ENCODE data around the gene TUNAR.

Gene TUNAR

DNA sequence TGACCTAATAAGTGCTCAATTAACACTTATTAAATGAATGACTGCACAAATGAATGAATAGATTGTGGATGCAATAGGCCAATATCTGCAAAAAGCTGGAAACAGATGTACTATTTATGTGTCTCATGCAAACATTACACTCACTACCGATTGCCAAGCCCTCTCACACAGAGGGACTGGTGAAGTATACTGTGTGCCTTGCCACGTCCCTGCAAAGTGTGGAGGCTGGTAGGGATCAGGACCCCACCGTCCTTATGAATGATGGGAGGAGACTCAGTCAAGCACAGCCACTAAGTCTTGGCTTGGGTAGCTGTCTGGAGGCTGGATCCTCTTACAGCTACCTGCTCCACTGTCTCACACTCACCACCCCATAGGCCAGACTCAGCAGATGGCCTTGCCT, 3.9 kb upstream of the TUNAR start:
- no peak for DNase-seq (ENCODE audit: low spot score)

DNA sequence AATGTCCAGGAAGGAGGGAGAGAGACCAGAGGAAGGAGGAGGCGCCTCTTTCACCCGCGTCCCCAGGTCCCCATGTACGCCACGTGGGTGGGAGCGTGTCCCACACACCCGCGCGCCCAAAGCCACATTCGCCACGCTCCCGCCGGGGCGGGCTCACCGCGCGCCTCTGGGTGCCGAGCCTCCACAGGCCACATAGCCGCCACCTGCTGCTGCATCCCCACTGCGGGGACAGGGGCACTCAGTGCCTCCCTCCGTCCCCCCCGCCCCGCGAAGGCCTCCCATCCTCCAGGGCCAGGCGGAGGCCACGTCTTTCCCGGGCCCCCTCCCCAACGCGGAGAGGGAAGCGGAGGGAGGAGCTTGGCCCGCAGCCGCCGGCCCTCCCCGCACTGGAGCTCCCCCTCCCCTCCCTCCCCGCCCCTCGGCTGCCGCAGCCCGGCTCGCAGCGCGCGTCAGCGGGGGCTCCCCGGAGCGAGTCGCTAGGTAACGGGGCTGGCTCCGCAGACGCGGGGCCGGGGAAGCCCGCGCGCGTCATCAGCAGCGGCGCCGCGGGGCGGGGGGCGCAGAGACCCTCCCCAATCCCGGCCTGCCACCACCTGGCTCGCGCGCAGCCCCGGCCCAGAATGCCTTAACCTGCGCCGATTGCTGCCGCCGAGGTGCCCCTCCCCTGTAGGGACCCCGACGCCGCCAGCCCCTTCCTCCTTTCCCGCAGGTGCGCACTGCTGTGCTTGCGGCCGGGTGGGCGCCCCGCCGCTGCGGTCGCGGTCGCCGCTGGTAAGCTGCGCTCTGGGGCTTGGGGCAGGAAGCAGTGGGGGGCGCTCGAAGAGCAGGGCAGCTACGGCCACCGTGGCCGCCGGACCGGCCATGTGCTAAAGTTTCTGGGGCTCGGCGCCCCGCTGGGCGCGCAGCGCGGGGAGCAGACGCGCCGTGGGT, 536 bp upstream of the TUNAR start:
- peak; percentile 15 for DNase-seq (ENCODE audit: low spot score)

DNA sequence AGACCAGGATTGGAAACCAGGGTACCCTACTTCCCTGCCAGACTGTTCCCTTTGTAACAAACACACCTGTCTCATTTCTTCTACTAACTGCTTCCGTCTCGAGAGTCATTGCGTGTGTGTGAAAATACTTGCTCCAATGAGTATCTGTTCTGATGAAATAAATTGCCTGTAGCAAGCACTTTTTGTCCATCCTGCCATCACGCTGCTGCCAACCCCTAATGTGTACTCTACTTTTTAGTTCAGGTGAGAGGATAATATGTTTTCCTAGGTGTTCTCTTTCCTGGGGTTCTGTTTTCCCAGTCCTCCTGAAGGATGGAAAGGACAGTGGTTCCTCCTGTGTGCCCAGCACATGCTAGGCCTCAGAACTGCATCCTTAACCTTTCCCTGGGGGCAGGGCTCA, 1.0 kb downstream of the TUNAR start:
- no peak for DNase-seq (ENCODE audit: low spot score)

DNA sequence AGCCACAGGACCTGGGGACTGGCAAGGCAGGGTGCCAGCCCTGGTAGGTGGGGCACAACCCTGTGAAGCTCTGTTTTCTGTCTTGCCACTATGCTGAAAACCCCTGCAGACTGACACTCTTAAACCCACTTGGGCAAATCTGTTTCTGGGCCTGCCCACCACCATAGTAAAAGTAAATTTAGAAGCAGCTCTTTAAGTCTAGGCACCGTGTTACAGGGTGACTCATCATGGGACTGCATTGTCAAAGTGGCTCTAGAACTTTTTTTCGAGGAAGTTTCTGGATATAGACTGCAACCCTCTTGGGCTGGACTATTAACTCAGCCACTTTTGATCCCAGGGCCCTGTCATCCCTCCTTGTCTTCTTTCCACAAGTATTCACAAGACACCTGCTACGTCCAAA, 7.7 kb downstream of the TUNAR start:
- DNase-seq (ENCODE audit: low spot score) = no peak

DNA sequence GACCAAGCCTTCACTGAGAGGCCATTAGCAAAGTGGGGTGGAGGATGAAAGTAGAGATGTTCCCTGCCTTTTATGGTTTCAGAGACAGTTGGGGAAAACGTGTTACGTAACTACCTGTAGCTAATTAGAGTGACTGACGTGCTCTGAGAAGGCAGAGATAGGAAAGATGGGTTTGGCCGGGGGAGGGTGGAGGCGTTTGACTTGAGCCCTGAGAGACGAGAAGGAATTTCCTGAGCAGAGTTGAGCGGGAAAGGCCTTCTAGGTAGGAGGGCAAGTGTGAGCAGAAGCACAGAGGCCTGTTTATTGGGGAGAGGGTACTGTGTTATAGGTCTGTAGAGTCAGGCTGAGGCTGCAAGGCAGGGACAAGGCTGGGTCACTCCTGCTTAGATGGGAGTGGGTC, 8.6 kb downstream of the TUNAR start:
- DNase-seq (ENCODE audit: low spot score) = no peak

DNA sequence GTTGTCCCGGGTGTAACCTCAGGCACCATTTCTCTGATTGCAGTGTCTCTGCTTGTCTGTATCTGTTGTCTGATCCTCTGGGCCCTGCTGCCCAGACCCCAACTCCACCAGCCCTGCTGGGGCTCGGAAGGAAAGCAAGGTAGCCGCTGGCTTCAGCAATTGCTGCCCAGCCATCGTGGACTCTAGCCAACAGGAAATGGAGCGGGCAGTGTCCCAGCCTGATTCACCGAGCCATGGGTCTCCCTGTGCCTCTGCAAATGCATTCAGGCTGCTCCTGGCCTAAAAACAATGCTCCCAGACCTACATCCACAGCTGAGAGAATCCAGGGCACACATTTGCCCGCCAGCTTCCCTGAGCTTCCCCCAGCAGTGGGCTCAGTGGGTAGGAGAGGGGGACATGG, 9.2 kb downstream of the TUNAR start:
- no peak for DNase-seq (ENCODE audit: low spot score)

DNA sequence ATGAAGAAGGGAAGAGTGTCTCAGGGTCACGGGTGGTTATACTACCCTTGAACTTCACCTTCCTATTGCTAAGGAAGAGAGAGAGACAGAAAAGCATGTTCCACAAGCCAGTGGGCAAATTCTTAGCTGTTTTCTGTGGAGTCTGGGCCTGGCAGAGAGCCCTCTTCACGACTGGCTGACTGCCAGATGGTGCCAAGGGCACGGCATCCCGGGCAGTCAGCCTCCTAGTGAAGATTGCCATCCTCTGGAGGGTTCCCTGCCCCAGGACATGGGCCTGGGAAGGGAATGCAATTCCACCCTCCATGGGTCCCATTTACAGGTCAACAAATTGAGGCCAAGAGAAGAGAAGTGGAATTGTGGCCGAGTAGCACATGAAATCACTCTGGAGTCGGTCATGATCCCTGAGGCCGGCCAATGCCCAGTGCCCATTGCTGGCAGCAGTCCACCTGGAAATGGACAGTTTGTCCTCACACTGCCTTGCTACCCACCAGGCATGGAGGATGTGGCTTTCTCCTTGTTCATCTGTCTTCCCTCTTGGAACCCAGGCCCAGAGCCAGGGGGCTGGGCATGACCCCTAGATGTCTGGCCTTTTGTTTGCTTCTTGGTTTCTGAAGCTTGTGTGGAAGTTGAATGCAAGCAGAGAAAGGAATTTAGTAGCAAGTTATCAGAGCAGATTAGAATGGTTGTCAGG, 9.9 kb downstream of the TUNAR start:
- no peak for DNase-seq (ENCODE audit: low spot score)

DNA sequence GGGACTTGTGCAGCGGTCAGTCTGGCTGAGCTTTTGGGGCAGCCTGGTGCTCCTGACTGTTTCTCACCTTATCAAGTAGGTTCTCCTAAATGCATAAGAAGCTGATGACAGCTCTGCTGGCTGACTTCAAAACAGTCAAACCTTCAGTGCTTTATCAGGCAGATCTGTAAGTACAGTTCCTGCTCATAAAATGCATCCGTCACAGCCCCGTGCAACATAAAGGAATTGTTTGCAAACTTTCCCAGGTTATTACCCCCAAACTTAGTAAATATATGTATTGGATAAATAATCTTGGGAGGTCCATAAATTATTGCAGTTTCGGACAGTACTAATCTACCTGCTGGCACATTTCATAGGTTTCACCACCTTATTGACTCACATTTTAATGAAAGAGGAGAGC, 10.7 kb downstream of the TUNAR start:
- no peak for DNase-seq (ENCODE audit: low spot score)

DNA sequence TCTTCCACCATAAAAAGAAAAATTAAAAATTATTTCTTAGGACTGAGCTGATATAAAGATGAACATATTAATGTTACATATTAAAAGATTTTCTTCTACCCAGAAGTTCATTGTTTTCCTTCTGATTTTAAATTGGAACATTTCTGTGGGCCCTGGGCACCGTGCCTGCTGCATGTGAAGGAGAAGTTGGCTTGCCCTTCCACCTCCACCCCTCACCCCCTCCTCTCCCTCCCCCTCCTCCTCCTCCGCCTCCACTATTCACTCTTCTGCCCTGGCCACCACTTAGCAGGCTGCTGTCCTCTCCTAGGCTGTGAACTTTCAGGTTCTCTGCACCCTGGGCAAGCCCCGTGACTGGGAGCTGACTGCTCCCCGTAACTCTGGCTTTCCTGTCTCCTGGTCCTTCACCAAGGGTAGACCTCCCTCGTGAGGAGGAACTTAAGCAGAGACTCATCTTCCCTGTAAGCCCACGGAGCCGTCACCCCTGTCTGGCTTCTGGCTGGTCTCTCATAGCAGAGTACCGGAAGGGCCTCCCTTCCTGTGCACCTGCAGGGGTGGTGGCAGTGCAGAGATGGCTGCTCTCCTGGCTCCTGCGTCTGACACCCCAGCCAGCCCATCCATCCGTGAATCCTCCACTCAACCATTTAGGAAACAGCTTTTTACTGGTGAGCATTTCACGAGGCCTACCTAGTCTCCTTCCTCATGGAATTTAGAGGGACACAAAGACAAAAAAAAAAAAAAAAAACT, 12.8 kb downstream of the TUNAR start:
- no peak for DNase-seq (ENCODE audit: low spot score)

DNA sequence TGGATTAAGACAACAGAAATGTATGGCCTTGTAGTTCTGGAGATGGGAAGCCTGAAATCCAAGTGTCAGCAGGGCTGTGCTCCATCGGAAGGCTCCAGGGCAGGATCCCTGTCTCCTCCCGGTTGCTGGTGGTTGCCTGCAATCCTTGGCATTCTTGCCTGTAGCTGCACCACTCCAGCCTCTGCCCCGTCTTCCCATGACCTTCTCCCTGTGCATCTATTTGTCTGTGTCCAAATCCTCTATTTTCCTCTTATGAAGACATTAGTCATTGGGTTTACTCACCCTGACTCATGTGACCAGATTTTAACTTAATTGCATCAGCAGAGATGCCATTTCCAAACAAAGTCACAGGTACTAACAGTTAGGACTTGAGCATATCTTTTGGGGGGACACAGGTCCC, 15.1 kb downstream of the TUNAR start:
- DNase-seq (ENCODE audit: low spot score) = peak; percentile 41

DNA sequence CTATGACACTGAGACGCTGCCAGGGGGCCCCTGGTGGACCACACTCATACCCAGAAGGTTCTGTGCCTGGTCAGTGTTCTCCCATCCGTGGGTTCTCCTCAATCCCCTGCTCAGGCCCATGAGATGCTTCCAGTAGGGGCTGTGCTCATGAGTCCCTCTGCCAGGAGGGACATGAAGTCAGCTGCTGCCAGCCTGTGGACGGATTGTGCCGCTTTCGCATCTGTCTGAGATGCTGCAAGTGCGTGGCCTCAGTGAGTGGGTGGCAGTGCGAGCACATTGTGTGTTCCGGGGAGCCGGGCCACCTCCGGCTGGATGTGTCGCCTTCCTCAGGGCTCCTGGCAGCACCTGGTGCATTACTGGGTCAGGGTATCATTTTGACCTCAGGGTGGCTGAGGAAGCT, 15.5 kb downstream of the TUNAR start:
- no peak for DNase-seq (ENCODE audit: low spot score)

DNA sequence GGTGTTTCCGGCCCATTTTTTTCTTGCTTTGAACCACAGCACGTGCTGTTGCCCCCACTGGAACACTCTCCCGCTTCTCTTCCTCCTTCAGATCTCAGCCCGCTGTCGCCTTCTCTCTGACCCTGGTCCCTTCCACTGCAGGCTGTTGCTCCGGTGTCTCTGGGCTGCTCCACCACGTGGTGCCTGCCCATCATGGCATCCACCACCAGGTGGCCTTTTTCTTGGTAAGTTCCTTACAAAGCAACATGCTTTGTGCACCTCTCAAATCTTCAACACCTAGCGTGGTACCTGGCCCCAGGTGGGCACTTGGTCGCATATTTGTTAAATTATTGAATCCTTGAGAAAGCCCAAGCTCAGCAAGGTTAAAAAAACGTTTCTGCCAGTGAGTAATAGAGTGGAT, 19.1 kb downstream of the TUNAR start:
- peak; percentile 22 for DNase-seq (ENCODE audit: low spot score)

DNA sequence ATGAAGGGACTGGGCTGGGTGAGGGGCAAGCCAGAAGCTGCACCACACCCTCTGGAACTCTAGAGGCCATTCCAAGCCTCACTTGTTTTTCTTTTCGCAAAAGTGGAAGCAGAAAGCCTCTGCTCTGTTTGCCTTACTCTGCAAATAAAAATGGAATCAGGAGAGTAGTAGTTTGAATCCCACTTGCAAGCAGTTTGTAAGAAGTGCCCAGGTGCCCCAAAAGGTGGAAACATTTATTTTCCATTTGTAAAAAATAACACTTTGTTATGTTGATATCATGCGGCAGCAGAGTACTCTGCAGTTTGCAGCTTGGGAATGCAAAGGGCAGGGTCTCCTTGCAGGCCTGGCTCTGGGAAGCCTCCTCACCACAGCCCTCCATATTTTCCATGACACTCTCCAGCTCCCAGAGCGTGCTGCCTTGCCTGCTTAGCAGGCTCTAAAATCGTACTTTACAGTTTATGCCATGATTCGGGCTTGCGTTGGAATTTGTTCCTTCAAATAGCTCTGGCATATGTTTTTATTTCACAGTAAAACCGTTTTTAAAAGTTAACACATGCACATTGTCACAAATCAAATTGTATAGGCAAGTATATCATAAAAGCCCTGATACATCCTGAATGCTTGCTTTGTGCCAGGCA, 20.0 kb downstream of the TUNAR start:
- DNase-seq (ENCODE audit: low spot score) = no peak

DNA sequence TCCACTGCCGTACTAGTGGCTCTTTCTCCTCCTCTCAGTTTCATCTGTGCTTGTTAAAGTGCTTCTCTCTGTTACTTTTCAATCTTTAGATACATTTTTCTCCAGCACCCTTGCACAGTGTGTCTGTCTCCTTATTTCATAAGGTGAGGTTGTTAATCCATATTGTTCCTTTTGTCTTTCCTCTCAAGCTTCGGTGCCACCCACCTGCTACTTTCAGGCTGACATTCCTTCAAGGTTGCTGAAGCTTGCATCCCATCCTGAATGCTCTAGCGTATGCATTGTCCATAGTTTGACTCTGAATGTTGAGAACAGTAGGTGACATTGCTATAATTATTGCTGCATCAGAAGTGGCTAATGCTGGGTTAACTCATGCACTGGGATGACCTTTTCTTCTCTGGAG, 20.6 kb downstream of the TUNAR start:
- no peak for DNase-seq (ENCODE audit: low spot score)

DNA sequence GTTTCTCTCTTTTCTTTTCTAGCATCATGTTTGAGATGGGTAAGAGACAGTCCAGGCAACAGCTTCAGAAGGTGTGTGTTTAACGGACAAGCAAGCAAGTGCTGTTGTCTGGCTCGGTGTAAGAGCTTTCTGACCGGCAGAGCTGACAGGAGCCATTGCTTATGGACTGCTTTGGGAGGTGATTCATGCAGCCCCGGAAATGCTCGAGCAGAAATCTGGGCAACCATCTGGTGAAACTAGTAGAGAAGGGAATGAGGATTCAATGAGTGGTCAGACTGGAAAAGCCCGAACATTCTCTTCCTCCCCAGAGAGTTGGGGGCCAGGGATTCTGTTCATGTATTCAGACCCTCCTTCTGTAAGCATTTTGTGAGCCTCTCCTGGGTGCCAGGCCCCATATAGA, 24.4 kb downstream of the TUNAR start:
- peak; percentile 46 for DNase-seq (ENCODE audit: low spot score)

DNA sequence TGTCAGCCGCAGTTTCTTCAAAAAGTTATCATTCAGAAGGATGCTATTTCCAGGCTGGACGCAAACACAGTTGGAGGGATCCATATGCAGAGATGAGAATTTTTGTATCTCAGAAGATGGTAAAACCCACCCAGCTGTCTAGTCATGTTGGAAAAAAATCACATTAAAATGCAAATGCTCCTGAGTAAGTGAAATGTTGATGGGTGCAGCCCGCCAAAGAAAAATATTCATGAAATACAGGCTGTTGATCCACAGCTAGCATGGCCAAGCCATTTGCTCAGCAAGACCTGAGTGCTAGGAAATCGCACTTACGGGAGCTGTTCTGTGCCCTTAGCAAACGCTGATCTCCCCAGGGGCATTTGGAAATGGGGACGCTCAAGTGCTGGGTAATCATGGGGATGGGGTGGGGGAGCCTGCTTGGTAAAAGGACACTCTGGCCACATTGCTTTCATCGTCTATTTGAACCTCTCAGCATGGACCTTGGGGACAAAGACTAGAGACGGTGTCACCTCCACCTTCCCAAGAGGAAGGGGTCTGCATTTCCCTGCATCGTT, 25.7 kb downstream of the TUNAR start:
- no peak for DNase-seq (ENCODE audit: low spot score)

DNA sequence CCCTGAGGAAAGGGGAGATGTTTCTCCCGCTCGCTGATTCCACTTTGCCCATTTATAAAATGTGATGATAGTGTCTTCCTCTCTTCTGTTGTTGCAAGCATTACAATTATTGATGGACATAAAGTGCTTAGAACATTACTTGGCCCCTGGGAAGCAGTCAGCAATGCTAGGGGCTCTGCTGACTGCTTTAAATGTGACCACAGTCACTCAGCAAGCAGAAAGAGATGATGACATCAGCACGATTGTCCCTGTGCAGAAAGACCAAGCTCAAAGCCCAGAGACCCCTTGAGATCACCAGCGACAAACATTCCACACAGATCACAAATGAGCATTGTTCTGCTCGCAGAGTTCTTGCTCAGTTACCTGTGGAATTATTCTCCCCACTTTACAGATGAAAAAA, 26.5 kb downstream of the TUNAR start:
- DNase-seq (ENCODE audit: low spot score) = no peak

DNA sequence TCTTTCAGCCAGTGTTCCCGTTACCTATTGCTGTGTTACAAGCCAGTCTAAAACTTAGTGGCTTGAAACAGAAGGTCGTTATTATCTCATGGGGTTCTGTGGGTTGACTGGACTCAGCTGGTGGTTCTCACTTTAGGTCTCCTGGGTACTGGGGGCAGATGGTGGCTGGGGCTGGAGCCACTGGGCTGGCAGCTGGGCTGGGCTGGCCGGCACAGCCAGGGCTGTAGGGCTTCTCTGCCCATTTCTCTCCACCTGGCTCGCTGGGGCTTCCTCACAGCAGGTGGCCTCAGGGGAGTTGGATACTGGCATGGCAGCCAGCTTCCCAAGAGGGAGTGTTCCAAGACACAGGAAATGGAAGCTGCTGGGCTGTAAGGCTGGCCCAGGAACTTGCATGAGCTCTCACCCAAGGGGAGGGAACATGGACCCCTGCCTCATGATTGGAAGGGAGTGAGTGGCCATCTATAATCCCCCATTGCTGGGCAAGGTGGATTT, 27.0 kb downstream of the TUNAR start:
- no peak for DNase-seq (ENCODE audit: low spot score)

DNA sequence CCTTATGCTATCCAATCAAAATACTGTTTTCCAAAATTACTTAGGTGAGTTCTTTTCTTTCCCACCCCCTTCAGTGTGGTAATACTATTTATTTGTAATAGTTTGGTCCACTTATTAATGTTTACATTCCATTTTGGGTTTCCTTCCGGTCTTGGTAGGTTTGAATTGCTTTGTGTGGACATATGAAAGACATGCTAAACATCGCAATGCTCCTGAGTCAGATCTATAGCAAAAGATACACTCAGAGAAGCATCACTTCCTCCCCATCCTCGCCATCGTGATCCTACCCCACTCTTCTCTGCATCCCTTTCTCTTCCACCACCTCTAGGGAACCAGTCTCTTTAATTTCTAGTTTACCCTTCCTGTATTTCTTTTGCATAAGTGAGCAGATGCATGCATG, 30.0 kb downstream of the TUNAR start:
- no peak for DNase-seq (ENCODE audit: low spot score)

DNA sequence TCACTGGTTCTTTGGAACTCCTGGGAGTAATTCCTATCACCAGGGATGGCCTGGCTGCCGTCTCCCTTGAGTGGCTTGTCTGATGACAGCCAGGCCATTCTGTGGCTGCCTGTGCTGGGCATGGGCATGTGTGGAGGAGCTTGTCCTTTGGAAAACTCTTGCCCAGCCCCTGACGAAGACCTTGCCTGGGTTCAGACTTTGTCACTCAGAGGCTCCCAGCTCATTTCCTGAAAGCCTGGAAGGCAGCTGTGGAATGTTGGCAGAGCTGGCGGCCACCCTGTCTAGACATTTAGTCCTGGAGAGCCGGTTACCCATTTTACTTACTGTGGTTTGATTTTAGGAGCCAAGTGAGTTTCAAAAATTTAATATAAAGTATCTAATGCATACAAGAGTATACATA, 34.0 kb downstream of the TUNAR start:
- no peak for DNase-seq (ENCODE audit: low spot score)

DNA sequence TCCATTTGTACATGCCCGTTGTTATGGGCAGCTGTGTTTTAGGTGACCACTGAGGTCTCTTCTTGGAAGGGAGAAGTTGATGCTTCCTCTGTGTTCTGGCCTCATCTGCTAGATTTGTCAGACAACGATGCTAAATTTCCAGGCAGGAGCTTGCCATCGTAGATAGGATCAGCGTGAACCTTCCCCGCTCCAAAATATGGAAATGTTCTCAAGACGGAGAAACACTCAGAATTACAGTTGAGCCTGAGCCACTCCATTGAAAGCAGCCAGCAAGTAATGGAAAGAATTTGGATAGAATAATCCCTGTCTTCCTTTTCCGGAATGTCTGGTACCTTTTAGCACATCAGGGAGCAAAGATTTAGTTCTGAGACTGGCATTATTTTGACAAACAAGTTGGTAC, 34.8 kb downstream of the TUNAR start:
- no peak for DNase-seq (ENCODE audit: low spot score)

DNA sequence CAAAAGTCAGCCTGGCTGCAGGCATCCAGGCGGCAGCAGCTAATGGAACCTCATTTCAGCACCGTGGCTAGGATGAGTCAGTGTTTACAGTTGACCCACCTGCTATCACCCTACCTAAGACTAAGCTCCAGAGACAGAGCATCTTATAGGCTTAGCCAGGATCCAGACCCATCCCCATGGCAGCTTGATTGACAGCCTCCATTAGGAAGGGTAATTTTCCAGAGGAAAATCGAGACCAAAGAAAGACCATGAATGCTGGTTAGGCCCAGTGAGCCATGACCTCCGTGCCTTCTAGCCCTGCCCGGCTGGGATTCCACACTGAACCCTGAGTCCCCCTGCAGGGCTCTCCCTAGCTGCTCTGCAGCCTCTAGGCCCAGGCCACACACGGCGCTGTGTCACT, 38.7 kb downstream of the TUNAR start:
- DNase-seq (ENCODE audit: low spot score) = no peak

Data from AG08396 (cell line).